Mesenchymal stem cell (in vitro differentiated cells and primary cell): Measurements from ENCODE around the gene NOS3.

ENCODE experiments used
- DNase-seq: peaks from one replicate; pipeline ENCODE4 v3.0.0-alpha.2; 2013
- H2AFZ ChIP-seq: one replicate; pipeline ENCODE4 v1.6.1; 2013; ENCODE audit warnings: low read depth, mild to moderate bottlenecking, control low read depth, inconsistent platforms, low read length, moderate library complexity
- H2AK5ac ChIP-seq: 2 replicates; pipeline ENCODE4 v1.6.1; 2013; ENCODE audit warnings: low read length, moderate library complexity, mild to moderate bottlenecking, inconsistent platforms; ENCODE audit not compliant: severe bottlenecking
- H2BK120ac ChIP-seq: one replicate; pipeline ENCODE4 v1.6.1; 2013; ENCODE audit warnings: low read depth, mild to moderate bottlenecking, inconsistent platforms, low read length, moderate library complexity
- H2BK12ac ChIP-seq, 2 experiments: one replicate each; pipeline ENCODE4 v1.6.1; 2013; ENCODE audit warnings: inconsistent platforms in 2 of 2, low read length in 2 of 2, mild to moderate bottlenecking in 2 of 2, moderate library complexity in 2 of 2, control low read depth in 1 of 2
- H2BK15ac ChIP-seq: one replicate; pipeline ENCODE4 v1.6.1; 2013; ENCODE audit warnings: mild to moderate bottlenecking, low read depth, inconsistent platforms; ENCODE audit not compliant: poor library complexity, severe bottlenecking
- H2BK5ac ChIP-seq: 2 replicates; pipeline ENCODE4 v1.6.1; 2013; ENCODE audit warnings: low read depth, mild to moderate bottlenecking, low read length, control low read depth, inconsistent platforms; ENCODE audit not compliant: poor library complexity, severe bottlenecking
- H3K14ac ChIP-seq, 2 experiments: one replicate each; pipeline ENCODE4 v1.6.1; 2013; ENCODE audit warnings: inconsistent platforms in 2 of 2, low read length in 2 of 2, control low read depth in 1 of 2, mild to moderate bottlenecking in 1 of 2, moderate library complexity in 1 of 2
- H3K18ac ChIP-seq, 2 experiments: one replicate each; pipeline ENCODE4 v1.6.1; 2013; ENCODE audit warnings: inconsistent platforms in 2 of 2, low read length in 2 of 2, control low read depth in 1 of 2, low read depth in 1 of 2, mild to moderate bottlenecking in 1 of 2
- H3K23ac ChIP-seq, 2 experiments: one replicate each; pipeline ENCODE4 v1.6.1; 2013; ENCODE audit warnings: inconsistent platforms in 2 of 2, low read length in 2 of 2, mild to moderate bottlenecking in 2 of 2, moderate library complexity in 2 of 2, control low read depth in 1 of 2
- H3K27ac ChIP-seq: 2 replicates; pipeline ENCODE4 v1.5.1; 2013; ENCODE audit warnings: mild to moderate bottlenecking, moderate library complexity, low read length, control low read depth, inconsistent platforms; ENCODE audit not compliant: poor library complexity, severe bottlenecking
- H3K27me3 ChIP-seq, 2 experiments: 2 replicates each; pipeline versions ENCODE4 v1.6.1 to v1.7.0; 2013; ENCODE audit warnings: low read length in 2 of 2, mild to moderate bottlenecking in 2 of 2, moderate library complexity in 2 of 2, control low read depth in 1 of 2, inconsistent platforms in 1 of 2; ENCODE audit not compliant: control insufficient read depth in 1 of 2, insufficient read depth in 1 of 2
- H3K36me3 ChIP-seq, 2 experiments: 2 replicates each; pipeline versions ENCODE4 v1.6.1 to v1.7.0; 2013; ENCODE audit warnings: low read length in 2 of 2, control low read depth in 1 of 2, inconsistent platforms in 1 of 2, low read depth in 1 of 2, mild to moderate bottlenecking in 1 of 2; ENCODE audit not compliant: insufficient read depth in 2 of 2, control insufficient read depth in 1 of 2
- H3K4ac ChIP-seq, 2 experiments: one replicate each; pipeline ENCODE4 v1.6.1; 2013; ENCODE audit warnings: inconsistent platforms in 2 of 2, low read length in 2 of 2, mild to moderate bottlenecking in 2 of 2, moderate library complexity in 2 of 2, control low read depth in 1 of 2, low read depth in 1 of 2
- H3K4me1 ChIP-seq: 2 replicates; pipeline ENCODE4 v1.6.1; 2013; ENCODE audit warnings: low read depth, low read length, control low read depth; ENCODE audit not compliant: control insufficient read depth, insufficient read depth
- H3K4me2 ChIP-seq: 2 replicates; pipeline ENCODE4 v1.6.1; 2013; ENCODE audit warnings: low read length, mild to moderate bottlenecking, inconsistent platforms; ENCODE audit not compliant: poor library complexity, severe bottlenecking
- H3K4me3 ChIP-seq, 2 experiments: 2 replicates each; pipeline versions ENCODE4 v1.5.1 to v1.7.0; 2013; ENCODE audit warnings: low read length in 2 of 2, mild to moderate bottlenecking in 2 of 2, control low read depth in 1 of 2, low read depth in 1 of 2; ENCODE audit not compliant: insufficient read depth in 1 of 2
- H3K79me1 ChIP-seq: replicated peaks from 2 replicates; pipeline ENCODE4 v1.6.1; 2013; ENCODE audit warnings: mild to moderate bottlenecking, control low read depth, low read length, inconsistent platforms; ENCODE audit not compliant: poor library complexity, severe bottlenecking
- H3K9ac ChIP-seq: 2 replicates; pipeline ENCODE4 v1.7.0; 2013; ENCODE audit warnings: mild to moderate bottlenecking, low read length, moderate library complexity
- H3K9me3 ChIP-seq: 2 replicates; pipeline ENCODE4 v1.7.0; 2013; ENCODE audit warnings: mild to moderate bottlenecking, low read length; ENCODE audit not compliant: control insufficient read depth
- H4K8ac ChIP-seq: one replicate; pipeline ENCODE4 v1.6.1; 2013; ENCODE audit warnings: inconsistent platforms, mild to moderate bottlenecking, low read length, moderate library complexity
- H4K91ac ChIP-seq: one replicate; pipeline ENCODE4 v1.6.1; 2013; ENCODE audit warnings: mild to moderate bottlenecking, low read length, inconsistent platforms
- whole genome bisulfite sequencing: methylation state at CpG from one replicate; pipeline ENCODE4 v1.1.7; 2013; ENCODE audit warnings: mixed read lengths; 5-methylcytosine and 5-hydroxymethylcytosine counted together

Gene NOS3

GRCh38 chr7:150963707-150964559 is 26.9 kb upstream of the NOS3 start:
- H2BK120ac ChIP-seq: no peak overlapping the region
- 83% methylated on average over 15 of the region's 18 CpGs for WGBS
- no peak overlapping the region for H2BK15ac ChIP-seq
- peak overlapping the region in 1 of 2 experiments; percentile 33 for H2BK12ac ChIP-seq
- no peak overlapping the region for H4K8ac ChIP-seq
- H3K36me3 ChIP-seq: no peaks in the 10 kb centered on the region
- no peak overlapping the region for H2AFZ ChIP-seq
- no peak overlapping the region for H3K27ac ChIP-seq
- no peak overlapping the region for H3K14ac ChIP-seq
- H3K23ac ChIP-seq: no peak overlapping the region
- no peak overlapping the region for H3K9ac ChIP-seq
- no peak overlapping the region for H3K4me3 ChIP-seq
- H3K4ac ChIP-seq: no peak overlapping the region
- H2BK5ac ChIP-seq: no peak overlapping the region
- DNase-seq: no peak
- H3K27me3 ChIP-seq: peaks cover 43 to 90% of the 10 kb centered on the region in 2 experiments
- H3K9me3 ChIP-seq: no peaks in the 10 kb centered on the region
- no peak overlapping the region for H3K4me2 ChIP-seq
- no peak overlapping the region for H3K18ac ChIP-seq
- no peak overlapping the region for H4K91ac ChIP-seq
- H3K4me1 ChIP-seq: peaks cover 16% of the 10 kb centered on the region
- no peaks in the 10 kb centered on the region for H3K79me1 ChIP-seq
- H2AK5ac ChIP-seq: no peak overlapping the region

GRCh38 chr7:150964593-150965111 is 26.2 kb upstream of the NOS3 start:
- Histone ChIP-seq H3K4ac (no peak overlapping the region), H3K23ac (no peak overlapping the region), H3K9ac (no peak overlapping the region), H3K27me3 (peaks cover 50 to 90% of the 10 kb centered on the region in 2 experiments), H2BK120ac (no peak overlapping the region), H3K4me1 (peaks cover 16% of the 10 kb centered on the region), H2BK12ac (no peak overlapping the region), H3K27ac (no peak overlapping the region), H2BK15ac (no peak overlapping the region), H3K14ac (no peak overlapping the region), H3K4me3 (no peak overlapping the region), H3K9me3 (no peaks in the 10 kb centered on the region), H3K79me1 (no peaks in the 10 kb centered on the region), H3K4me2 (no peak overlapping the region), H2AK5ac (no peak overlapping the region), H2AFZ (no peak overlapping the region), H2BK5ac (no peak overlapping the region), H4K8ac (no peak overlapping the region), H3K18ac (peak overlapping the region in 1 of 2 experiments; percentile 49), H3K36me3 (no peaks in the 10 kb centered on the region), H4K91ac (peak overlapping the region; percentile 40)
- peak; percentile 55 for DNase-seq
- WGBS: 35% methylated on average over 13 of the region's 16 CpGs

GRCh38 chr7:150965273-150965830 is 25.5 kb upstream of the NOS3 start:
- Histone ChIP-seq H3K79me1 (no peaks in the 10 kb centered on the region), H3K27me3 (peaks cover 53 to 90% of the 10 kb centered on the region in 2 experiments), H3K4me2 (no peak overlapping the region), H3K18ac (no peak overlapping the region), H3K4ac (no peak overlapping the region), H2BK12ac (no peak overlapping the region), H3K23ac (no peak overlapping the region), H3K36me3 (no peaks in the 10 kb centered on the region), H3K4me1 (peaks cover 16% of the 10 kb centered on the region), H2AFZ (no peak overlapping the region), H2BK120ac (peak overlapping the region; percentile 27), H3K27ac (no peak overlapping the region), H4K8ac (no peak overlapping the region), H2AK5ac (no peak overlapping the region), H4K91ac (peak overlapping the region; percentile 41), H3K14ac (no peak overlapping the region), H3K9me3 (no peaks in the 10 kb centered on the region), H2BK5ac (no peak overlapping the region), H3K4me3 (no peak overlapping the region), H2BK15ac (no peak overlapping the region), H3K9ac (no peak overlapping the region)
- 89% methylated on average over 16 of the region's 16 CpGs for WGBS
- no peak for DNase-seq

GRCh38 chr7:150966002-150966401 is 24.8 kb upstream of the NOS3 start:
- no peaks in the 10 kb centered on the region for H3K79me1 ChIP-seq
- 96% methylated on average over 1 of the region's 1 CpG for WGBS
- no peak overlapping the region for H2BK15ac ChIP-seq
- peaks cover 16% of the 10 kb centered on the region for H3K4me1 ChIP-seq
- no peak overlapping the region for H3K18ac ChIP-seq
- H3K27me3 ChIP-seq: peaks cover 59 to 92% of the 10 kb centered on the region in 2 experiments
- no peak overlapping the region for H3K4me3 ChIP-seq
- peak; percentile 22 for DNase-seq
- H3K27ac ChIP-seq: no peak overlapping the region
- H2BK5ac ChIP-seq: no peak overlapping the region
- H2BK120ac ChIP-seq: peak overlapping the region; percentile 27
- no peak overlapping the region for H3K14ac ChIP-seq
- H3K36me3 ChIP-seq: no peaks in the 10 kb centered on the region
- no peaks in the 10 kb centered on the region for H3K9me3 ChIP-seq
- H2BK12ac ChIP-seq: no peak overlapping the region
- H2AK5ac ChIP-seq: no peak overlapping the region
- no peak overlapping the region for H4K91ac ChIP-seq
- no peak overlapping the region for H3K9ac ChIP-seq
- H3K23ac ChIP-seq: no peak overlapping the region
- no peak overlapping the region for H3K4me2 ChIP-seq
- H3K4ac ChIP-seq: no peak overlapping the region
- H4K8ac ChIP-seq: no peak overlapping the region
- H2AFZ ChIP-seq: no peak overlapping the region
